HG03025 (cell line): ENCODE measurements around the gene ABAT.

Experiments
- ATAC-seq: cut with Tn5 transposase; IDR thresholded peaks from one replicate; pipeline ENCODE4 v1.9.1; 2021; ENCODE audit warnings: mild to moderate bottlenecking, moderate library complexity; ENCODE audit not compliant: unreplicated experiment, low FRiP score

The ABAT gene

DNA sequence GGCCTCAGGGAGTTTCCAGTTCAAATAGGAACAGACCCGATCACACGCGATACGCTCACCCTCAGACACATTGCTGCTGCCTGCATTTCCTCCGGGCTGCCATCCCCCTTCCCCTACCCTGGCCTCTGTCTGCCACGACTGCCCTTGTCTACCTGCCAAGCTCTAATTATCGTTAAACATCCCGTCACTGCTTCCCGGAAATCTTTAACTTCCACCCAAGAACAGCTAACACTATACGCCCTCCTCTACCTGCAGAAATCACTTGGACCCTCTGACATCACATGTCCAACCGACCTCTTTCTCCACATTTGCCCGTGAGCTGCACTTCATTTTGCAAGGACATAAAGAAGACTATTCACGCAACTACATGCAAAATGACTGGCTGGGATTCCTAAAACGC lies 40.4 kb downstream of the ABAT start:
- no peak for ATAC-seq

- no peak for ATAC-seq
Observed at GRCh38 chr16:8716052-8716451, 41.6 kb downstream of the ABAT start.

DNA sequence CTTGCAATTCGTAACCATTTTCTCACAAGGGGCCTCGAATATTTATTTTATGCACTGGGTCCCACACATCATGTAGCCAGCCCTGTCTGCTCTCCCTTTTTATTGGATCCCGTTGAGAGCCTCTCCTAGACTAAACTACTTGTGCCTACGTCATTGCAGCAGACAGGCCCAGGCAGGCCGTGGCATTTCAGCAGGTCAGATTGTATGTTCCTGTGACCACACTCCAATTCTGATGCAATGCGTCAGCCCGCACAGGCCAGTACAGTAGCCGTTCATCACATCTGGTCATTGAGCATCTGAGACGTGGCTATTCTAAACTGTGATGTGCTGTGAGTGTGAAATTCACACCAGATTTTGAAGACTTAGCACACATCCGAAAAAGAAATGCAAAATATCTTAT lies 42.2 kb downstream of the ABAT start:
- no peak for ATAC-seq

DNA sequence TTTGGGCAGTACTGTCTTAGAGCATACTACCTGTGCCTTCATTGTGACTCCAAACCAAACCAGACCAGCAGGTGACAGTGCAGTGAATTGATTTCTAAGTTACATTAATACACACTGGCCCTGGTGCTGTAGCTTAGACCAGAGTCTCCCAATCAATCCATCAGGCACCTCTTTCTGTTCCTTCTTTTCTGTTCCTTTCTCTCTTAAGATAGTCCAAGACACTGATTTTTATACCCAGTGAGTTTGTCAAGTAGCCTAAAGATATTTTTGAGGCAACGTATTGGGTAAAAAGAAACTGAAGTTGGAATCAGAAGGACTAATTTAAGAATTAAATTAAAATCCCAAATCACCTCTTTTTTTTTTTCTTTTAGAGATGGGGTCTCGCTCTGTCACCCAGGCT lies 43.1 kb downstream of the ABAT start:
- ATAC-seq: no peak

- ATAC-seq: no peak
Observed at GRCh38 chr16:8717892-8718415, 43.5 kb downstream of the ABAT start.

- ATAC-seq: no peak
Observed at GRCh38 chr16:8718851-8719680, 44.6 kb downstream of the ABAT start.

- no peak for ATAC-seq
Observed at GRCh38 chr16:8720080-8720966, 45.9 kb downstream of the ABAT start.

- no peak for ATAC-seq
Observed at GRCh38 chr16:8720967-8721308, 46.5 kb downstream of the ABAT start.

DNA sequence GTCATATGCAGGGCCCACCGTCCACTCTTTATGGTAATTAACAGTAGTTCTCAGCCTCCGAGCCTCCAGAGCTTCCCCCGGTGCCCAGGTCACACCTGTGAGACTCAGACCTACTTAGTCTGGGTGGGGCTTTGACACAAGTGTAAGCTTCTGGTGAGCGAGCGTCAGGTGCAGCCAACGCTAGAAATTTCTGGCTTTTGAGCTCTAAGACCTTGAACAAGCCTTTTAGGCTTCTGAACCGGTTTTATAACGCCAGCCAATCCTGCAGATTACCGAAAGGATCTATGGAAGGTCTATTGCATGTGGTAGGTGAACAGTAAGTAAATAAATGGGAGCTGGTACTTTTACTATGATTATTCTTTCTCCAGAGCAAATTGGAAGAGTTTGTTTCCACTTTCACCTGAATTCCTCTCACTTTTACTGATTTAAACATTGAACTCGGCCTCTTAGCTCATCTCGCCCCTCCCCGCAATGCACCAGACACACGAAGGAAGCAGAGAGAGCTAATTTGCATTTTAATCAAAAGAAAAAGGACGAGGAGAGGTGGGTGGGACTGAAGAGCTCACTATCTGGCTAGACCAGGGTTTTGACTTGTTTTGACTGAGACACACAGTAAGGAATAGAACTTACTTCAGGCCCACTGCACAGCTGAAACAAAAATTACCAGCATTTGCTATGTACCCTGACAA lies 47.1 kb downstream of the ABAT start:
- no peak for ATAC-seq

DNA sequence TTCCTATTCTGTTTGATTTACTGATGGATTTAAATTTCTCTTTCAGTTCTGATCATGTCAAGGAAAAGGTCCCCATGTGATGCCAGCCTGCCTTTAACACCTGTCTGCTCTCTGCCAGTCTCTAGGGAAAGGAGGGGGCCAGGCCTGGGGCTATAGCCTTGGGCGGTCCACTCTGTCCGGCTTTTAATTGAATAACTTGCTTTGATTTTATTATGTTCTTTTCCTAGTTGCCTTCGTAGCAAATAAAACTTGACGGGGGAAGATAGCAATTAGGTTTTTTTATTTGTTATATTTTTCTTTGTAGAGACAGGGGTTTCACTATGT lies 47.6 kb downstream of the ABAT start:
- ATAC-seq: no peak

DNA sequence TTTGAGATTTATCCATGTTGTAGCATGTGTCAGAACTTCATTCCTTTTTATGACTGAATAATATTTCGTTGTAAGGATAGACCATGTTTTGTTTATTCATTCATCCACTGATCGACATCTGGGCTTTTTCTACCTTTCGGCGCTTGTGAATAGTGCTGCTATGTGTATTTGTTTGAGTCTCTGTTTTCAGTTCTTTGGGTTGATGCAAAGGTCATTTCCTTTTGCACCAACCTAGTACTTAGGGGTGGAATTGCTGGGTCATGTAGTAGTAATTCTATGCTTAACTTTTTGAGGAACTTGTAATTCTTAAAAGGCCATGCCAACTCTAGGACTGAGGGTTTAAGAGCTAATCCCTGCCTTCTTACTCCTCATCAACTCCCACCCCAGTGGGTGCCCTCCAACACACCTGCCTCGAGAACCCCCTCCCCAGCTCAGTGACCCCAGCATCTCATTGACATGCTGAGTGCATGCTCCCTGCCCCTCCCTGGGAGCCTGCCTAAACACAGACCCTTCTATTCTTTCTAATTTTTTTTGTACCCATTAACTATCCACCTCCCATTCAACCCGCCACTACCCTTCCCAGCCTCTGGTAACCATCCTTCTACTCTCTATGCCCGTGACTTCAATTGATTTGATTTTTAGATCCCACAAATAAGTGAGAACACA lies 51.2 kb downstream of the ABAT start:
- no peak for ATAC-seq

DNA sequence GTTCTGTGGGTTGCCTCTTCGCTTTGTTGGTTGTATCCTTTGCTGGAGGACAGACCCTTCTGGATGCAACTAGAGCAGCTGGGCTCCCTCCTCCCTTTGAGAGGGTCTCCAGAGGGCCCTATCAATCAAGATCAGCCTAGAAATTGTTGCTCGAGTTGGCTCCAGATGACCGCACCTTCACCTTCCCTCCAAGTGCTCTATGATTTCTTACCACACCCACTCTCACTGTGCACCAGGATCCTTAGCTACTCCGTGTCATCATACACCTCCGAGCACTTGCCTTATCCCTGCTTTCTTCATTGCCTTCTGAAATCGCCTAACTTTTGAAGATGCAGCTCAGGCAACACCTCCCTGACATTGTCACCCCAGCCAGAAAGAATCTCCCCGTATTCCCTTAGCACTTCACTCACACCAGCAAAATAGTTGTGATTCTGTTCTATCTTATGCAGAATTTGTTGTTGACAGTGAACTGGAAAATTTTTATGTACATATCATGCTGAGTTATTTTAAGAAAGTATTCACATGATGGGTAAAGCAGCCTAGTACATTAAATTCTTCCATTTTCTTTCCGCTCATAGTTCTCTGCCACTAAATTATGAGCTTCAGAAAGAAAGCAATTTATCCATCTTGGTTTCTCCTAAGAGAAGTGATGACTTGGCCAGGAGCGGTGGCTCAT lies 52.9 kb downstream of the ABAT start:
- ATAC-seq: no peak

DNA sequence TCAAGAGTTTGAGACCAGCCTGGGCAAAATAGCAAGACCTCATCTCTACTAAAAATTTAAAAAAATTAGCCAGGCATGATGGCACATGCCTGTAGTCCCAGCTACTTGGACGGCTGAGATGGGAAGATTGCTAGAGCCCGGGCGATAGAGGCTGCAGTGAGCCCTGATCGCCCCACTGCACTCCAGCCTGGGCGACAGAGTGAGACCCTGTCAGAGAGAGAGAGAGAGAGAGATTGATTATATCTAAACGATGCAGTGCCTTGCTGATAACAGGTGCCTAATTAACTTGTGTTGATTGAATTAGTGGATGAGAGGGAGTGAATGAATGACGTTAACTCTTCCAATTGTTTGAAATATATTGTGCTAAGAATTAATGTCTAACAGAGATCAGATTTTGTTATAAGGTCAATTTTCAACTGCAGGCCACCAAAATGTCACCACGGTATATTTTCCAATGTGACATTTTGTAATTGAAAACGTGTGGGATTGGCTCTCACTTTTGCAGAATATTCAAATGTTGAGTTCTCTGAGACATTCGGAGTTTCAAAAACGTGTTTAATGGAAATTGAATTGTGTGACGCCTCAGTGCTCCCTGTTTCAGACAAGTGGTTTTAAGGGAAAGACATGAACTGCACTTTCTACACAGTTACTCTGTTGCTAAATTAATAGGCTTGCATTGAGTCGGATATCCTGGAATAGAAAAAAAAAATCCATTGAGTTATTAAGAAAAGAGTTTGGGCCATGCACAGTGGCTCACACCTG lies 53.6 kb downstream of the ABAT start:
- ATAC-seq: no peak

DNA sequence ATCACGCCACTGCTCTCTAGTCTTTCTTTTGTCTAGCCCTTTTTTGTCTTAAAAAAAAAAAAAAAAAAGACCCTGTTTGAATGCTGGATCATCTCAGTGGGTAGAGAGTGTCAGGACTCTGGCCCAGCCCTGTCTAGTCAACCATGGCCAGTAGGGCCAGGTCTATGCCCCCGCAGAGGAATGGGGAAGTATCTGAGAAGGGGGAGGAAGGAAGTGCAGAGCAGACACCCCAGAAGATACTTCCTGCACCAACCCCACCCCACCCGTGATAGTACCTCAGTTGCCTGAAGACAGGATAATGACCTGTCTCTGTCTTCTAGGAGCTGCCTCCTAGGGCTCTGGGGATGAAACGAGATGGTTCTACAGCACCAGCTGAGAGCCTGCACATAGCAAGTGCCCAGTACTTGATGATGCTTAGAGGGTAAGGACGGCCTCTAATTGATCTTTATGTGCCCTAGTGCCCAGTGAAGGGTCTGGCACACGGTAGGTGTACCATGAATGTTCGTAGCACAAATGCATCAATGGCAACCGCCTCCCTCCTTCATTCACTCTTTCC lies 55.4 kb downstream of the ABAT start:
- no peak for ATAC-seq

GRCh38 chr16:8730335-8730915 lies 56.0 kb downstream of the ABAT start:
- no peak for ATAC-seq

- ATAC-seq: no peak
Observed at GRCh38 chr16:8733849-8734540, 59.6 kb downstream of the ABAT start.

DNA sequence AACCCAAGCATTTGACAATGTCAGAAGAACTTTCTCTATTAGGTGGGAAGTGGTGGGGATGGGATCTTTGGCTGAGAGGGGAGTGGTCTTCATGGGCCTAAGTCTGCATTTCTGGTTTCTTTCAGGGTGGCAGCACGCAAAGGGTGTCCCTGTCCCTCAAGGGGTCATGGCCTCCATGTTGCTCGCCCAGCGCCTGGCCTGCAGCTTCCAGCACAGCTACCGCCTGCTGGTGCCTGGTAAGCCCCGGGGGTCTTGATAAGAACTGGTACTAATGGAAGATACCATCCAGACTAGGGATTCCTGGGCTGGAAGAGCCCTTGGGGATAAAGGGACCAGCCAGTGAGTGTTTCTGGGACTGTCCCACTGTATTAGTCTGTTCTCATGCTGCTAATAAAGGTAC lies 61.2 kb downstream of the ABAT start:
- ATAC-seq: no peak

DNA sequence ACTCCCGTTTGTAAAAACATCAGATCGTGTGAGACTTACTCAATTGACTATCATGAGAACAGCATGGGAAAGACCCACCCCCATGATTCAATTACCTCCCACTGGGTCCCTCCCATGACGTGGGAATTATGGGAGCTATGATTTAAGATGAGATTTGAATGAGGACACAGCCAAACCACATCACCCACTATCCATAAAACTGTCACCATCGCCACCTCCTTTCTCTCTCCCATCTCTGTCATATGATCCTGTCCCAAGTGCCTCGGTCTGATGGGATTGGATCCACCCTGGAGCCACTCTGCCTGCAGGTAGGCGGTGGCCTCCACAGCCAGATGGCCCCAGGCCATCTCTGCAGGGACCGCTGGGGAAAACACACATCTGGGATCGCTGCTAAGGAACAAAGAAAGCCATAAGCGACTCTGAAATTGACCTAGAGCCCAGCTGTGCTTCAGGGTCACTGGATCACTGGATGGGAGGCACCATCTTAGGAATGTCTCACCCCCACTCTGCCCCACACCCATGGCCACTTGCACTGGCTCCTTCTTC lies 61.8 kb downstream of the ABAT start:
- ATAC-seq: no peak
